Sigmoid colon (tissue), 7 donors: ENCODE results near the gene CRYGS. TPM values are rescaled to one million over a fixed set of nuclear protein-coding genes. Genes with fewer than 3 reads are reported as not detected.

Experiments
- DNase-seq: peaks from one replicate; pipeline ENCODE4 v3.0.0-alpha.2; 2019
- H3K27ac ChIP-seq, 4 donors: fragments of 200-600 bp; sonication (generic); one replicate each; pipeline ENCODE4 v1.5.1; 2016 to 2019; ENCODE audit warnings: mild to moderate bottlenecking in 1 of 4
- H3K27me3 ChIP-seq, 3 donors: fragments of 200-600 bp; sonication (generic); one replicate each; pipeline ENCODE4 v1.5.1; 2019; ENCODE audit warnings: mild to moderate bottlenecking in 1 of 3
- H3K36me3 ChIP-seq, 4 donors: fragments of 200-600 bp; sonication (generic); one replicate each; pipeline ENCODE4 v1.5.1; 2016 to 2019
- H3K4me1 ChIP-seq, 4 donors: fragments of 200-600 bp; sonication (generic); one replicate each; pipeline ENCODE4 v1.5.1; 2017 to 2019
- H3K4me3 ChIP-seq, 4 donors: fragments of 200-600 bp; sonication (generic); one replicate each; pipeline ENCODE4 v1.5.1; 2017 to 2019; ENCODE audit warnings: mild to moderate bottlenecking in 2 of 4, moderate library complexity in 1 of 4
- H3K9me3 ChIP-seq, 4 donors: fragments of 200-600 bp in 3 of 4; sonication (generic) in 3 of 4; one replicate each; pipeline versions ENCODE4 v1.5.1 to v1.6.1; 2013 to 2019
- CTCF ChIP-seq, 4 experiments: fragments of 450-650 bp in 3 of 4; fragments of 200-600 bp in 1 of 4; IDR thresholded peaks; one replicate each; pipeline ENCODE4 v1.5.1; 2016 to 2019; ENCODE audit warnings: antibody characterized with exemption in 4 of 4, mild to moderate bottlenecking in 3 of 4, moderate library complexity in 2 of 4
- EP300 ChIP-seq, 4 donors: sonication (generic); formaldehyde crosslinking; IDR thresholded peaks; one replicate each; pipeline ENCODE4 v1.6.1; 2017; ENCODE audit warnings: antibody characterized with exemption in 4 of 4
- POLR2A ChIP-seq, 2 donors: fragments of 450-650 bp; IDR thresholded peaks; one replicate each; pipeline ENCODE4 v1.6.1; 2016; ENCODE audit warnings: antibody characterized with exemption in 2 of 2, mild to moderate bottlenecking in 2 of 2, moderate library complexity in 2 of 2
- POLR2AphosphoS5 ChIP-seq, 4 donors: sonication (generic); formaldehyde crosslinking; IDR thresholded peaks; one replicate each; pipeline ENCODE4 v1.6.1; 2017; ENCODE audit warnings: antibody characterized with exemption in 4 of 4
- WGBS, 2 donors: extraction: QIAGEN DNeasy Blood & Tissue Kit; methylation state at CpG; one replicate each; pipeline ENCODE4 v1.1.7; 2013; 5-methylcytosine and 5-hydroxymethylcytosine counted together
- intact Hi-C: fragments of 100-400 bp; cut with DNase I; formaldehyde crosslinking; loops from one replicate; pipeline ENCODE4 v1.15.1; 2023
- polyA plus RNA-seq, 3 donors: library from polyadenylated mRNA; stranded (reverse); fragments of 200-250 nt; gene quantifications; one replicate each; pipeline ENCODE4 v1.2.3, GENCODE V29; 2013
- total RNA-seq, 4 donors: library from RNA; depleted of rRNA; stranded (reverse); fragments of >200 nt; gene quantifications; one replicate each; pipeline ENCODE4 v1.1.0, GENCODE V29; 2016
- donor health status: healthy with polysubstance abuse.
- donor health status: Bipolar disorder and iron deficiency.
- donor health status: healthy.

The CRYGS gene
- total and polyA plus RNA-seq, 7 donors = 1.5 to 5.0 (median 3.1) TPM; not detected in 2

- no peaks in the 10 kb centered on the region for H3K9me3 ChIP-seq
- intact Hi-C loops = no loop called here
- no peak for DNase-seq
- H3K27me3 ChIP-seq = no peaks in the 10 kb centered on the region
- no peaks in the 10 kb centered on the region for H3K36me3 ChIP-seq
- H3K4me3 ChIP-seq = no peak overlapping the region
- TF ChIP-seq CTCF (IDR thresholded peaks at IDR 0.05) = no peak
- 93 to 94% methylated on average over 4 of the region's 4 CpGs for WGBS, 2 donors
- no peak overlapping the region for H3K27ac ChIP-seq
- no peaks in the 10 kb centered on the region for H3K4me1 ChIP-seq
Measured at GRCh38 chr3:186497608-186498007, 46.6 kb downstream of the CRYGS start.

GRCh38 chr3:186496635-186497034 is 47.5 kb downstream of the CRYGS start:
- no peaks in the 10 kb centered on the region for H3K27me3 ChIP-seq

DNA sequence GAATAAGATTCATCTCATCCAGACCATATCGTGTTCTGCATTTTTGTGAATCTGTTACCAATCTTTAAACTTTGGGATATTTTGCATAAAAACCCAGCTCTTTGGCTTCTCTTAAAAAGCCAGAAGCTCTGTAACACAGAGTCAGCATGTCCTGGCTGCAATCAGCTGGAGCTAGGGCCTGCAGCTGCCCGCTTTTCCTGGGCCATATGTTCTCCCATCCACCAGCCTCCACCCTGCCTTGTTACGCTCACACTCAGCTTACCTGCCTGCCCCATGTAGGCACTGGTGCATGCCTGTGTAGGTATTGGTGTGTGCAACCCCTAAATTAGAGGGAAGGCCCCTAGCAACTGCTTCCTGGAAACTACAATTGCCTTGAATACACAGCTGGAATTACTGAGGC is 48.2 kb downstream of the CRYGS start:
- Histone ChIP-seq H3K4me3 (no peak overlapping the region), H3K9me3 (no peaks in the 10 kb centered on the region), H3K36me3 (no peaks in the 10 kb centered on the region), H3K27me3 (no peaks in the 10 kb centered on the region), H3K27ac (no peak overlapping the region), H3K4me1 (no peaks in the 10 kb centered on the region)
- 93% methylated on average over 3 of the region's 3 CpGs for WGBS, 2 donors
- intact Hi-C loops = no loop called here
- no peak for DNase-seq
- TF ChIP-seq CTCF (IDR thresholded peaks at IDR 0.05) (no peak), POLR2A (IDR thresholded peaks at IDR 0.05) (no peak), EP300 (IDR thresholded peaks at IDR 0.05) (no peak), POLR2AphosphoS5 (IDR thresholded peaks at IDR 0.05) (no peak)

More at GRCh38 chr3:186496635-186497034, 47.5 kb downstream of the CRYGS start:
- intact Hi-C loops = no loop called here
- no peak for TF ChIP-seq CTCF (IDR thresholded peaks at IDR 0.05)
- no peak for TF ChIP-seq POLR2A (IDR thresholded peaks at IDR 0.05)
- TF ChIP-seq POLR2AphosphoS5 (IDR thresholded peaks at IDR 0.05) = no peak
- TF ChIP-seq EP300 (IDR thresholded peaks at IDR 0.05) = no peak
- Histone ChIP-seq H3K9me3 (no peaks in the 10 kb centered on the region), H3K4me3 (no peak overlapping the region), H3K4me1 (no peaks in the 10 kb centered on the region), H3K36me3 (no peaks in the 10 kb centered on the region), H3K27ac (no peak overlapping the region)
- no peak for DNase-seq

- peak overlapping the region in 1 of 4 donors; percentile 2 for H3K27ac ChIP-seq
- TF ChIP-seq EP300 (IDR thresholded peaks at IDR 0.05) (no peak), CTCF (IDR thresholded peaks at IDR 0.05) (no peak), POLR2A (IDR thresholded peaks at IDR 0.05) (no peak), POLR2AphosphoS5 (IDR thresholded peaks at IDR 0.05) (no peak)
- intact Hi-C loops = no loop called here
Measured at GRCh38 chr3:186493525-186494255, 50.5 kb downstream of the CRYGS start.

More at GRCh38 chr3:186493525-186494255, 50.5 kb downstream of the CRYGS start:
- 71 to 77% methylated on average over 21 of the region's 21 CpGs for WGBS, 2 donors
- H3K4me3 ChIP-seq = no peak overlapping the region
- H3K9me3 ChIP-seq = no peaks in the 10 kb centered on the region
- H3K27me3 ChIP-seq = no peaks in the 10 kb centered on the region
- no peak for DNase-seq
- H3K36me3 ChIP-seq = no peaks in the 10 kb centered on the region
- no peaks in the 10 kb centered on the region for H3K4me1 ChIP-seq
